Suprapubic skin (tissue), 4 donors: Measurements from ENCODE around the gene MYOM3. TPM values are rescaled to one million over a fixed set of nuclear protein-coding genes. Genes with fewer than 3 reads are reported as not detected.
"Not testable (repeated sequence)": the region's sequence is repeated elsewhere in the genome, so short reads cannot be mapped to it uniquely, and the experiment has no call there.

Experiments used
- DNase-seq, 2 donors: peaks; one replicate each; pipeline ENCODE4 v3.0.0-alpha.2; 2019; ENCODE audit warnings: low spot score in 2 of 2
- H3K27ac ChIP-seq: fragments of 200-600 bp; sonication (generic); one replicate; pipeline ENCODE4 v1.5.1; 2019
- H3K27me3 ChIP-seq: fragments of 200-600 bp; sonication (generic); one replicate; pipeline ENCODE4 v1.5.1; 2019
- H3K36me3 ChIP-seq: fragments of 200-600 bp; sonication (generic); one replicate; pipeline ENCODE4 v1.5.1; 2019
- H3K4me1 ChIP-seq: fragments of 200-600 bp; sonication (generic); one replicate; pipeline ENCODE4 v1.5.1; 2019
- H3K4me3 ChIP-seq: fragments of 200-600 bp; sonication (generic); one replicate; pipeline ENCODE4 v1.5.1; 2019; ENCODE audit warnings: mild to moderate bottlenecking
- H3K9me3 ChIP-seq: fragments of 200-600 bp; sonication (generic); one replicate; pipeline ENCODE4 v1.5.1; 2019
- EP300 ChIP-seq: sonication (generic); formaldehyde crosslinking; IDR thresholded peaks from one replicate; pipeline ENCODE4 v1.6.1; 2017; ENCODE audit warnings: antibody characterized with exemption
- POLR2A ChIP-seq, 2 donors: fragments of 450-650 bp; IDR thresholded peaks; one replicate each; pipeline ENCODE4 v1.6.1; 2017; ENCODE audit warnings: antibody characterized with exemption in 2 of 2, mild to moderate bottlenecking in 2 of 2, moderate library complexity in 2 of 2
- POLR2AphosphoS5 ChIP-seq, 3 donors: sonication (generic); formaldehyde crosslinking; IDR thresholded peaks; one replicate each; pipeline ENCODE4 v1.6.1; 2017; ENCODE audit warnings: antibody characterized with exemption in 3 of 3
- WGBS: methylation state at CpG from one replicate; pipeline ENCODE4 v1.1.5; 2018; 5-methylcytosine and 5-hydroxymethylcytosine counted together
- total RNA-seq, 4 donors: library from RNA; depleted of rRNA; stranded (reverse); fragments of >200 nt; gene quantifications; one replicate each; pipeline ENCODE4 v1.1.0, GENCODE V29; 2016
- TF ChIP-seq, protein P1 (sequence below), 2 donors: fragments of 200-600 bp in 1 of 2; fragments of 450-650 bp in 1 of 2; sonication (generic) in 1 of 2; IDR thresholded peaks; one replicate each; pipeline ENCODE4 v1.5.1; 2016 to 2019; ENCODE audit warnings: antibody characterized with exemption in 2 of 2, mild to moderate bottlenecking in 1 of 2, moderate library complexity in 1 of 2

The MYOM3 gene
- total RNA-seq, 4 donors from 2014 or later = 1.5 to 2.3 (median 2.1) TPM

DNA sequence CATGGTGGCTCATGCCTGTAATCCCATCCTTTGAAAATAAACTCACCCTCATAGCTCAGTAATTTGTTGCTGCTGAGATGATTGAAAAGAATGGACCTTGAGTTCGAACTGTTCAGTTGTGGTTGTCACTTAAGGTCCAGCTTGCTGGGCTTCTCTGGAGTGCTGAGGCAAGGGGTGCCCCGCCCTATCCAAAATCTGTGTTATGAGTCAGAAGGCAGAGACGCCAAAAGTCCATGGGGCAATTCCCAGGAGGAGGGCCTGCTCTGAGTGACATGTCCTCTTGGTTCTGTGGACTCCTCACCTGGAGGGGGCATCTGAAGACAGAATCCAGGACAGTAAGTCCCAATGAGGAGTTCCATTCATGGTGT, 64.8 kb downstream of the MYOM3 start:
- Histone ChIP-seq H3K27me3 (no peaks in the 10 kb centered on the region), H3K4me1 (peaks cover 23% of the 10 kb centered on the region), H3K4me3 (no peak overlapping the region), H3K36me3 (no peaks in the 10 kb centered on the region), H3K27ac (peak overlapping the region; percentile 35), H3K9me3 (no peaks in the 10 kb centered on the region)
- TF ChIP-seq POLR2AphosphoS5 (IDR thresholded peaks at IDR 0.05) (peak in 1 of 3 donors; percentile 66), POLR2A (IDR thresholded peaks at IDR 0.05) (no peak)
- 31% methylated on average over 3 of the region's 3 CpGs for WGBS
- peak in 1 of 2 donors; percentile 86 for DNase-seq

DNA sequence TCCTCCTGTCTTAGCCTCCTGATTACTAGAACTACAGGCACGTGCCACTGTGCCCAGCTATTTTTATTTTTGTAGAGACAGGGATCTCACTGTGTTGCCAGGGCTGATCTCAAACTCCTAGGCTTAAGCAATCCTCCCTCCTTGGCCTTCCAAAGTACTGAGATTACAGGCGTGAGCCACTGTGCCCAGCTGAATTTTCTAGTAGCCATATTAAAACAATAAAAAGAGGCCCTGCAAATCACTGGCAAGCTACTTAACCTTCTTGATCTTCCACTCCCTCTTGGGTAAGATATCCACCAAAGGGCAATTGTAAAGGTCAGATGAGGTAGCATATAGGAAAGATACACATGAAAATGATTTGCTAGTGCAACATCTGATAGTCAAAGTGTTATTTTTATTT, 66.2 kb downstream of the MYOM3 start:
- WGBS = 20% methylated on average over 2 of the region's 2 CpGs
- peak overlapping the region; percentile 35 for H3K27ac ChIP-seq
- H3K27me3 ChIP-seq = no peaks in the 10 kb centered on the region

DNA sequence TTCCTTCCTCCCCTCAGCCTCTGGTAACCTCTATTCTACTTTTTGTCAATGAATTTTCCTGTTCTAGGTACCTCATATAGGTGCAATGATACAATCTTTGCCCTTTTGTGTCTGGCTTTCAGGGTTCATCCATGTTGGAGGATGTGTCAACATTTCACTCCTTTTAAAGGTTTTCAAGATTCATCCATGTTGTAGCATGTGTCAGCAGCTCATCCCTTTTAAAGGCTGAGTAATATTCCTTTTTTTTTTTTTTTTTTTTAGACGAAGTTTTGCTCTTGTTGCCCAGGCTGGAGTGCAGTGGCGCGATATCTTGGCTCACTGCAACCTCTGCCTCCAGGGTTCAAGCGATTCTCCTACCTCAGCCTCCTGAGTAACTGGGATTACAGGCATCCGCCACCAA, 67.3 kb downstream of the MYOM3 start:
- WGBS = 94% methylated on average over 5 of the region's 5 CpGs
- not testable (repeated sequence) for H3K36me3 ChIP-seq, H3K4me3 ChIP-seq, H3K27me3 ChIP-seq, H3K27ac ChIP-seq, DNase-seq, H3K9me3 ChIP-seq
- peaks cover 23% of the 10 kb centered on the region for H3K4me1 ChIP-seq

More for the DNA sequence above, 66.2 kb downstream of the MYOM3 start:
- no peak for DNase-seq
- TF ChIP-seq, protein P1, sequence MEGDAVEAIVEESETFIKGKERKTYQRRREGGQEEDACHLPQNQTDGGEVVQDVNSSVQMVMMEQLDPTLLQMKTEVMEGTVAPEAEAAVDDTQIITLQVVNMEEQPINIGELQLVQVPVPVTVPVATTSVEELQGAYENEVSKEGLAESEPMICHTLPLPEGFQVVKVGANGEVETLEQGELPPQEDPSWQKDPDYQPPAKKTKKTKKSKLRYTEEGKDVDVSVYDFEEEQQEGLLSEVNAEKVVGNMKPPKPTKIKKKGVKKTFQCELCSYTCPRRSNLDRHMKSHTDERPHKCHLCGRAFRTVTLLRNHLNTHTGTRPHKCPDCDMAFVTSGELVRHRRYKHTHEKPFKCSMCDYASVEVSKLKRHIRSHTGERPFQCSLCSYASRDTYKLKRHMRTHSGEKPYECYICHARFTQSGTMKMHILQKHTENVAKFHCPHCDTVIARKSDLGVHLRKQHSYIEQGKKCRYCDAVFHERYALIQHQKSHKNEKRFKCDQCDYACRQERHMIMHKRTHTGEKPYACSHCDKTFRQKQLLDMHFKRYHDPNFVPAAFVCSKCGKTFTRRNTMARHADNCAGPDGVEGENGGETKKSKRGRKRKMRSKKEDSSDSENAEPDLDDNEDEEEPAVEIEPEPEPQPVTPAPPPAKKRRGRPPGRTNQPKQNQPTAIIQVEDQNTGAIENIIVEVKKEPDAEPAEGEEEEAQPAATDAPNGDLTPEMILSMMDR (IDR thresholded peaks at IDR 0.05) = no peak
- TF ChIP-seq POLR2A (IDR thresholded peaks at IDR 0.05) (no peak), POLR2AphosphoS5 (IDR thresholded peaks at IDR 0.05) (no peak), EP300 (no peak)
- Histone ChIP-seq H3K4me3 (no peak overlapping the region), H3K9me3 (no peaks in the 10 kb centered on the region), H3K4me1 (peaks cover 23% of the 10 kb centered on the region), H3K36me3 (no peaks in the 10 kb centered on the region)

DNA sequence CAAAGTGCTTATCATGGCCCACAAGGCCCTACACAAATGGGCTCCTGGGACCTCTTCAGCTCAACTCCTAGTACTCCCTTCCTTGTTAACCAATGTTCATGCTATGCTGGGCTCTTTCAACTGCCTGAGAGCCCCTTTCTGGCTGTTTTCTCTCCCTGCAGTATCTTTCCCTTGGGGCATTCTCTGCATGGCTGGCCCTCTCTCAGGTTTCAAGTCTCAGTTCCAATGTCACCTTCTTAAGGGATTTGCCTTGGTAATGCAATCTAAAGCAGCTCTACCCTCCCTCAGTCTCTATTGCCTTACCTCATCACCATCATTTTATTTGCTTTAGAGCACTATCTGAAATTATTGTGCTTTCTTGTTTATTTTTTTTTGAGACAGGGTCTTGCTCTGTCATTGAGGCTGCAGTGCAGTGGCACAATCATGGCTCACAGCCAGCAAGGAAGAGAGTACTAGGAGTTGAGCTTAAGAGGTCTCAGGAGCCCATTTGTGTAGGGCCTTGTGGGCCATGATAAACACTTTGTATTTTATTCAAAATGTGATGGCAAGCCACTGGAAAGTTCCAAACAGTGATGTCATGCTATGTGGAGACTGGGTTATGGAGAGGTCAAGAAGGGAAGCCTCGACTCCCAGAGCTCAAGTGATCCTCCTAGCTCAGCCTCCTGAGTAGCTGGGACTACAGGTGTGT, 68.4 kb downstream of the MYOM3 start:
- no peak for DNase-seq
- Histone ChIP-seq H3K4me3 (no peak overlapping the region), H3K27me3 (no peaks in the 10 kb centered on the region), H3K4me1 (peaks cover 23% of the 10 kb centered on the region), H3K27ac (no peak overlapping the region), H3K9me3 (no peaks in the 10 kb centered on the region), H3K36me3 (no peaks in the 10 kb centered on the region)
- TF ChIP-seq EP300 = no peak
- no peak for TF ChIP-seq POLR2AphosphoS5 (IDR thresholded peaks at IDR 0.05)
- TF ChIP-seq, protein P1 (IDR thresholded peaks at IDR 0.05) = no peak
- no peak for TF ChIP-seq POLR2A (IDR thresholded peaks at IDR 0.05)
- no CpG with 5 or more reads among the region's 1 CpG for WGBS

DNA sequence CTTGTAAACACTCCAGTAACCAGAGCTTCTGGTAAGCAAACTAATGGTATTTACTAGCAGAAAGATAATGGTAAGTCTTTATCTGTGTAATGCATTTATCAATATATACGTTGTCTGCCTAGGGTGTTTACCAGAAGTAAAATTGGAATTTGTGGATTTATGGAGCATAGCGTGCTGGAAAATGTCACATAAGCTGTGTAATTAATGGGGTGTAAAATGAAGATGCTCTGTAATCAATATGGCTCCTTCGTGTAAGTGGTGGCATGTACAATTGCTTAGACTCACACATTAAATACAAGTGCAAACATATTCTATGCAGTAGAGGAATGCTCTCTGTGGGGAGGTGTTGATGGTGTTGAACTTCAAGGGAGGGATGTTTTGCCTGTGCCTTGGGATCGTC, 69.6 kb downstream of the MYOM3 start:
- no peaks in the 10 kb centered on the region for H3K27me3 ChIP-seq
- no peaks in the 10 kb centered on the region for H3K36me3 ChIP-seq
- whole genome bisulfite sequencing = 74% methylated on average over 4 of the region's 4 CpGs
- no peaks in the 10 kb centered on the region for H3K9me3 ChIP-seq
- H3K27ac ChIP-seq = no peak overlapping the region
- no peak for DNase-seq
- TF ChIP-seq, protein P1 (IDR thresholded peaks at IDR 0.05) = no peak
- TF ChIP-seq POLR2A (IDR thresholded peaks at IDR 0.05) (no peak), EP300 (no peak), POLR2AphosphoS5 (IDR thresholded peaks at IDR 0.05) (no peak)
- H3K4me1 ChIP-seq = peaks cover 18% of the 10 kb centered on the region
- H3K4me3 ChIP-seq = no peak overlapping the region

DNA sequence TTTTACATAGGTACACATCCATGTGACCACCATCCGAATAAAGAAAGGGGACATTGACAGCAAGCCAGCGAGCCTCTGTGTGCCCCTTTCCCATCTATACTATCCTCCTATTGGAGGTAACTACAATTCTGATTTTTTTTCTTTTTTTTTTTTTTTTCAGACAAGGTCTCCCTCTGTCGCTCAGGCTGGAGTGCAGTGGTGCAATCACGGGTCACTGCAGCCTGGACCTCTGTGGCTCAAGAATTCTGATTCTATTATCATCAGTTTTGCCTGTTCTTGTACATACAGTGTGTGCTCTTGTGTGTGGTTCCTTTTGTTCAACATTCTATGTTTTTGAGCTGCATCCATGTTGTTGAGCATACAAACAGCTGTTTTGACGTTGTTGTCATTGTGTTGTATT, 75.8 kb downstream of the MYOM3 start:
- H3K4me1 ChIP-seq = no peaks in the 10 kb centered on the region
- no peak overlapping the region for H3K27ac ChIP-seq
- 87% methylated on average over 5 of the region's 5 CpGs for WGBS
- no peak for DNase-seq
- no peaks in the 10 kb centered on the region for H3K27me3 ChIP-seq
- no peak overlapping the region for H3K4me3 ChIP-seq
- no peak for TF ChIP-seq EP300
- TF ChIP-seq, protein P1 (IDR thresholded peaks at IDR 0.05) = no peak
- no peak for TF ChIP-seq POLR2AphosphoS5 (IDR thresholded peaks at IDR 0.05)
- no peak for TF ChIP-seq POLR2A (IDR thresholded peaks at IDR 0.05)
- no peaks in the 10 kb centered on the region for H3K36me3 ChIP-seq
- H3K9me3 ChIP-seq = no peaks in the 10 kb centered on the region
